Measurements from ENCODE around the gene FAM107B.

Gene FAM107B

DNA sequence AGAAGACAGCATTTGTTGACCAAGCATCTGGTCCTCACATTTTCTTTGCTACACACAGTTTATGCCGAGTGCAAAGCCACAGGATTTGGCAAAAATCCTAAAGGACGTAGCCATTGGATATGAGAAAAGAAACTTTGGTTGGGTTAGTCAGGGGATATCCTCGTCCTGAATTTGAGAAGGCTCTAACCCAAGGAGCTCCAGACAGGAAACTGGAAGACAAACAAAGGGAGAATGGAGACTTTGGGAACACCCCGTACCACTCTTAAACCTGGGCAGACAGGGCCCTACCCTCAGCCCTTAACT lies 297.3 kb downstream of the FAM107B start:
- DNase-seq = no peak

DNA sequence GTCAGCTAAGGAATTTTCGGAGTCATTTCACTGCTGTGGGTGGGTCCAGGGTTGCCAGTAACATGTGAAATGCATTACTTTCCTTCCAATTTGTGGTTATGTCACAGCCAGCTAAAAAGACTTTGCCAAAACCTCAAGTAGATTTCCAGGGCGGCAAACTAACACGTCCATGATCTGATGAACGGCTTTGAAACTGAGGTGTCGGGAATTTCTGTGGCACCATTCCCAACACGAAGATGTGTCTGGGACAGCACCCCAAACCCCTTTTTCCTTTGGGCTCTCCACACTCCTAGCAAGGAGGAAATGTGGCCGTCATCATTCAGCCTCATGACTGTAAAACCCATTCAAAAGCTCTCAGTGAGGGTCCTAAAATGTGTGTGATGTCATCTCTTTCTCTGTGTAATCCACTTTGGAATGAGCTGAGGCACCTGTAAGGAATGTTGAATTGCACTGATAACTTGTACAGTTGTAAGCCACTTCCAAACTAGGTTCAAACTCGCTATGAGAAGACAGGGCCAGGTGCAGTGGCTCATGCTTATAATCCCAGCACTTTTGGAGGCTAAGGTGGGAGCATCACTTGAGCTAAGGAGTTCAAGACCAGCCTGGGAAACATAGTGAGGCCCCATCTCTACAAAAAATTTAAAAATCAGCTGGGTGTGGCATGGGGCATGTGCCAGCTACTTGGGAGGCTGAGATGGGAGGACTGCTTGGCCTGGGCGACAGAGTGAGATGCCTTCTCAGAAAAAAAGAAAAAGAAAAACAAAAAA lies 297.9 kb downstream of the FAM107B start:
- no peak for DNase-seq

- DNase-seq = no peak
Observed at GRCh38 chr10:14476006-14476405, 298.7 kb downstream of the FAM107B start.

DNA sequence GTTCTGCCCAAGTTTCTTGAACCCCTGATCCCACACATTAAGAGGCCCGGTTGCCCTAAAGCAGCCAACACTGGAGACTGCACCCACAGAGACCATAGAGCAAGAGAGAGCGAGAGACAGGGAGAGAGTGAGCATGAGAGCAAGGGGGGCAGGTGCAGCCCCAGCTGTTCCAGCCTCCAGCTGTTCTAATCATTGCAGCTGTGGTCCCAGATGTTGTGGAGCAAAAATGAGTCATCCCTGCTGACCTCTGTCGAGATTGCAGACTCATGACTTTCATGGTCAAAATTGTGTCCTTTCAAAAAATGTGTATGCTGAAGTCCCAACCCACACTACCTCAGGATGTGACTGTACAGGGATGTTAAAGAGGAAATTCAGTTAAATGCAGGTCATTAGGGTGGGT lies 300.0 kb downstream of the FAM107B start:
- DNase-seq = no peak

GRCh38 chr10:14470920-14471319 lies 303.8 kb downstream of the FAM107B start:
- no peak for DNase-seq

DNA sequence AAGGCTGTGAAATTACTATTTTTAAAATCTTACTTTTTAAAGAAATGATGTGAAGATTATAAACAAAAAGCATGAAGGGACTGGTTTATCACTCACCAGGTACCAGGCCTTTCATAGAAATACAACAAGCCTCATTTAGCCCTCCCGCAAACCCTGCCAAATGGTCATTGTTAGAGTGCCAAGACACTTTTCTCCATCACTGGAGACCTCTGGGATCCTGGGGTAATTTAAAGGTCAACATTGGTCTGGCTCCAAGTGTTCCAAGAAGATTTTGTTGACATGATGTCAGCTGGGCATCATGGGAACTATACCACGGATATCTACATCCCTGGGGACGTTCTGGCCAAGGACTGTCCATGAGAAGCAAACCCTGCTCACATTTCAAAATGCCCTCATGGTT lies 306.0 kb downstream of the FAM107B start:
- DNase-seq = no peak
